ENCODE results near the gene FOXD4L1.
"Not testable (repeated sequence)": the region's sequence is repeated elsewhere in the genome, so short reads cannot be mapped to it uniquely, and the experiment has no call there.

Gene FOXD4L1

GRCh38 chr2:113498365-113498764 lies at the start of gene FOXD4L1:
FOXD4L1 (plus strand) TSS chr2:113498665; CDS start chr2:113499257, 592 bp downstream.
- DNase-seq = not testable (repeated sequence)

- DNase-seq = not testable (repeated sequence)
Observed at GRCh38 chr2:113465770-113466169, 32.7 kb upstream of the FOXD4L1 start.

GRCh38 chr2:113476688-113477368 lies 21.6 kb upstream of the FOXD4L1 start:
- not testable (repeated sequence) for DNase-seq

GRCh38 chr2:113496527-113496926 lies 1.9 kb upstream of the FOXD4L1 start:
- DNase-seq = not testable (repeated sequence)

- DNase-seq = not testable (repeated sequence)
Observed at GRCh38 chr2:113499019-113499885, 787 bp downstream of the FOXD4L1 start.

- DNase-seq = not testable (repeated sequence)
Observed at GRCh38 chr2:113499886-113500722, 1.6 kb downstream of the FOXD4L1 start.

GRCh38 chr2:113500723-113501038 lies 2.2 kb downstream of the FOXD4L1 start:
- DNase-seq = not testable (repeated sequence)

GRCh38 chr2:113502216-113503093 lies 4.0 kb downstream of the FOXD4L1 start:
- not testable (repeated sequence) for DNase-seq

GRCh38 chr2:113503094-113504042 lies 4.9 kb downstream of the FOXD4L1 start:
- not testable (repeated sequence) for DNase-seq

GRCh38 chr2:113504081-113504480 lies 5.6 kb downstream of the FOXD4L1 start:
- not testable (repeated sequence) for DNase-seq

- not testable (repeated sequence) for DNase-seq
Observed at GRCh38 chr2:113507394-113508140, 9.1 kb downstream of the FOXD4L1 start.

- DNase-seq = not testable (repeated sequence)
Observed at GRCh38 chr2:113508187-113508586, 9.7 kb downstream of the FOXD4L1 start.

- not testable (repeated sequence) for DNase-seq
Observed at GRCh38 chr2:113510913-113511312, 12.4 kb downstream of the FOXD4L1 start.

- DNase-seq = not testable (repeated sequence)
Observed at GRCh38 chr2:113511859-113512258, 13.4 kb downstream of the FOXD4L1 start.

GRCh38 chr2:113515457-113515856 lies 17.0 kb downstream of the FOXD4L1 start:
- not testable (repeated sequence) for DNase-seq

GRCh38 chr2:113515995-113516394 lies 17.5 kb downstream of the FOXD4L1 start:
- not testable (repeated sequence) for DNase-seq

GRCh38 chr2:113517025-113517424 lies 18.6 kb downstream of the FOXD4L1 start:
- not testable (repeated sequence) for DNase-seq

- not testable (repeated sequence) for DNase-seq
Observed at GRCh38 chr2:113520837-113521236, 22.4 kb downstream of the FOXD4L1 start.

- DNase-seq = not testable (repeated sequence)
Observed at GRCh38 chr2:113521492-113521891, 23.0 kb downstream of the FOXD4L1 start.

- DNase-seq = not testable (repeated sequence)
Observed at GRCh38 chr2:113524986-113525385, 26.5 kb downstream of the FOXD4L1 start.

All from DMS 273 treated with DMSO at 0.1 percent for 48 hours (cell line).